GM18867 (cell line): ENCODE results near the gene VIT.
"Not testable (repeated sequence)": the region's sequence is repeated elsewhere in the genome, so short reads cannot be mapped to it uniquely, and the experiment has no call there.

Experiments
- ATAC-seq: cut with Tn5 transposase; IDR thresholded peaks from one replicate; pipeline ENCODE4 v1.9.1; 2021; ENCODE audit warnings: mild to moderate bottlenecking, moderate library complexity; ENCODE audit not compliant: unreplicated experiment

Gene VIT

GRCh38 chr2:36677996-36678605 lies 18.4 kb upstream of the VIT start:
- ATAC-seq = no peak

DNA sequence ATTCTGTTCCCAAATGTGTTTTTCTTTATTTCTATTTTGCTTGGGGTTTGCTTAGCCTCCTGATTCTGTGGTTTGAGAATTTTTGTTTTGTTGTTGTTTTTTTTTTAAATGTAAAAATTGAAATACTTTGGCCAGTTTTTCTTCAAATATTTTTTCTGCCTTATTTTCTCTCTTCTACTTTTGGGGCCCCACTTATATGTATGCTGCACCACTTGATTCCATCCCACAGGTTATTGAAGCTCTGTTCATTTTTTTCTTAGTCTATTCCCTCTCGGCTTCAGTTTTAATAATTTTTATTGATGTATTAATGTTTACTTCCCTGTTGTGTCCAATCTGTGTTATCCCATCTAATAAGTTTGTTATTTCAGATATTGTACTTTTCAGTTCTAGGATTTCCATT lies 17.7 kb upstream of the VIT start:
- no peak for ATAC-seq

DNA sequence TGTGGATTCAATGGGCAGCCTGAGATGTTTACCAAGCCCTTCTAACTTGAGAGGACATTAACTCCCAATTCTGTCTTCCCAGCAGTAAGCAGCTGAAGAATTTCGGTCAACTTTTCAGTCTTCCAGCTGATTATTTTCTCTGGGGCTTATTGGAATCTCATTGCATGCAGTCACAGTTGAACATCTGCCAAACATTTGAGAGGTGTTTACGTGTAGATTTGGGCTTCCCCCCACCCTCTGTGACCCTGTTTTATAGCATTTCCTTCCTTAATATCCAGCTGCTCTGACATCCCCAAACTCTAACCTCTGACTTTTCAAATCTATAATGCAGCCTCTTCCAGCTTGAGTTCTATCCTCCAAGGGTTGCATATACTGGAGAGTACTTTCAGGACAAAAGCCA lies 16.5 kb upstream of the VIT start:
- ATAC-seq = no peak

- ATAC-seq = no peak
These were observed 13.9 kb upstream of the VIT start for GRCh38 chr2:36682562-36682961.

DNA sequence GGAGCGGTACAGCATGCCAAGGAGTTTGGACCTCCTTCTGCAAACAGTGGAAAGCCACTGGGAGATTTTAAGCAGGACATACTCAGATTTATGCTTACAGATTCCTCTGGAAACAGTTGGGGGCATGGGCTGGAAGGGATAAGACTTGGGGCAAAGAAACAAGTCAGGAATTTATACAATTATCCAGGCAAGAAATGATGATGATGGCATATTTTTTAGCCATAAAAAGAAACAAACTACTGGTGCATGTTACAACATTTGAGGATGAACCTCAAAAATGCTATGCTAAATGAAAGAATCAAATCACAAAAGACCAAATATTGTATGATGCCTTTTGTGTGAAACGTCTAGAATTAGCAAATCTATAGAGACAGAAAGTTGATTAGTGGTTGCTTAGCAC lies 13.5 kb upstream of the VIT start:
- ATAC-seq = no peak

- ATAC-seq = not testable (repeated sequence)
These were observed 8.2 kb upstream of the VIT start for GRCh38 chr2:36688291-36688690.

DNA sequence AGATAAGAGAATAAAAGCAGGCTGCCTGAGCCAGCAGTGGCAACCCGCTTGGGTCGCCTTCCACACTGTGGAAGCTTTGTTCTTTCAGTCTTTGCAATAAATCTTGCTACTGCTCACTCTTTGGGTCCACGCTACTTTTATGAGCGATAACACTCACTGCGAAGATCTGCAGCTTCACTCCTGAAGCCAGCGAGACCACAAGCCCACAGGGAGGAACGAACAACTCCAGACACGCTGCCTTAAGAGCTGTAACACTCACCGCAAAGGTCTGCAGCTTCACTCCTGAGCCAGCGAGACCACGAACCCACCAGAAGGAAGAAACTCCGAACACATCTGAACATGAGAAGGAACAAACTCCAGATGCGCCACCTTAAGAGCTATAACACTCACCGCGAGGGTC lies 7.5 kb upstream of the VIT start:
- not testable (repeated sequence) for ATAC-seq

DNA sequence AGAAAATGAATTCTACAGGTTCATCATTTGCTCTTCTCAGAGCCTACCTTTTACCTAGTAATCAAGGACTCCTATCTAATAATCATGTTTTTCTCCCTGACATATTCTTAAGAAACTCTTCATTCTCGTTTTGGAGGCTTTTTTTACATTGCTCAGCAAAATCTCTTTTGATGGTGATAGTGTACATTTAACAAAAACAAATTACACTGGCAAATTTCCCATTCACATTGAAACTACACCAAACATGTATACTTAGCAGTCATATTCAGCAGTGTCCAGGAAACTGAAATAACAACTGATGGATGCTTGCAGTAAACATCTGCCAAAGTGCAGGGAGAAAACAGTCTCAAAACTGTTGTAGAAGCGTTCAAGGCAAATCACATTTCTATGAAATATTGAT lies 4.4 kb upstream of the VIT start:
- ATAC-seq = no peak

- ATAC-seq = no peak
These were observed 2.7 kb upstream of the VIT start for GRCh38 chr2:36693825-36694224.

DNA sequence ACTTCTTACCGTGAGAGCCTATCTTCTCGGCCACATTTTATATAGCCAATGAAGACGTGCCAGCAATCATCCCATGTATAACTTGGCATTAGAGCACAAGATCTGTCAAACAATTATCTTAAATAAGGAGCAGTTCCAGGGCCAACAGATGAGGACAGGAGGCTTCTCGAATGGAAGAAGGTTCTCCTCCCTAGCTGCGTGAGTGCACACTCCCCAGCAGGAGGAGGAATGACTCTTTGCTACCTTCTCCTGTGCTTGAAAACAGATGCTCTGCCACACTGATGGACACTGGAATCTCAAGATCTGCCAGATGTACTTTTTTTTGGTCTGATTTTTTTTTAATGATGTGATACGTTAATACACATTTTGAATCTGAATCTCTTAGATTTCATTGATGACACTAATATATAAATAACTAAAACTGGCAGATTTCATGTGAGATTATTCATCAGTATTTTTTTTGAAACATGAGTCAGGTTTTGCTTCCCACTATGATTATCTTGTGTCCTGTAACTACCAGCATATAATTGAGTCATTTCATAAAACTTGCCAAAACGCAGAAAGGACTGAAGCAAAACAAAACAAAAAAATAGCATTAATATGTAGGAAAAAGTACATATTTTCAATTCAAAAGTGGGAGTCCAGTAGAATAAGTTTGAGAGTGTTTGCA lies 626 bp upstream of the VIT start:
- ATAC-seq = no peak

DNA sequence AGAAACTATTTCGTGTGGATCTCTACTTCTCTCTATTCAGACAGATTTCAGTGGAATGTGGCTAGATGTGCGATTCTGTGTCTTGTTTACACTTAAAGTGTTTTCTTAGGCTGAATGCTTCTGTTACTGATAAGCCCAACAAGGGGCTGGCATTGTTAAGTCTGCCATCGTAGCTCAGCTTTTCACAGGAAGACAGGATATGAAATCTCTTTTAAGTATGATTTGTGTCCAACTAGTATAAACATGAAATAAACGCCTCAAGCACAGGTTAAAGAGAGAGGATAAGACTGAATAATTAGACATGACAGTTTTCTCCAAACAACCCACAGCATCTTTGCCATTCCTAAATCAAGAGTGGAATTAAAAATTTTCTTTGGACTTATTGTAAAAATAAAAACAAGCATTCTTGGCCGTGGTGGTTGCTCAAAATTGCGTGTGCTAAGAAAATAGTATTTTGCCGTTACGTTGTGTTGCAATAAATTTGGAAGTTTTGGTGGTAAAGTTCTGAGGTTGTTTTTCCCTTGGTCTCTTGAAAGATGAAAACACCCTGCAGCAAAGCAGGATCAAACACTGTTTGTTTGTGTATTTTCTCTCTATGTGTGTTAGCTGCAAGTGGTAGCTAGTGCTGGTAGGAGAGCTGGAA lies 1.0 kb downstream of the VIT start:
- ATAC-seq = no peak

- ATAC-seq = no peak
These were observed 2.5 kb downstream of the VIT start for GRCh38 chr2:36698993-36699392.

DNA sequence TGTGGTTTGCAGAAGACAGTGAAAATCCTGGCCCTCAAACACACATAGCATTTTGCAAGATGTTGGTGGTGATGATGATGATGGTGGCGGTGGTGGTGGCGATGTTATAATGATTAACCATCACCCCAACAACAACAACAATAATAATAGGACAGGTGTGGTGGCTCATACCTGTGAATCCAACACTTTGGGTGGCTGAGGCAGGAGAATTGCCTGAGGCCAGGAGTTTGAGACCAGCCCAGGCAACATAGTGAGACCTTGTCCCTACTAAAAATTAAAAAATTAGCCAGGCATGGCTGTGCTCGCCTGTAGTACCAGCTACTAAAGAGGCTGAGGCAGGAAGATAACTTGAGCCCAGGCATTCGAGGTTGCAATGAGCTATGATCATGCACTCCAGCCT lies 3.8 kb downstream of the VIT start:
- no peak for ATAC-seq

GRCh38 chr2:36701391-36701795 lies 4.9 kb downstream of the VIT start:
- ATAC-seq = no peak

GRCh38 chr2:36701918-36702317 lies 5.4 kb downstream of the VIT start:
- no peak for ATAC-seq

DNA sequence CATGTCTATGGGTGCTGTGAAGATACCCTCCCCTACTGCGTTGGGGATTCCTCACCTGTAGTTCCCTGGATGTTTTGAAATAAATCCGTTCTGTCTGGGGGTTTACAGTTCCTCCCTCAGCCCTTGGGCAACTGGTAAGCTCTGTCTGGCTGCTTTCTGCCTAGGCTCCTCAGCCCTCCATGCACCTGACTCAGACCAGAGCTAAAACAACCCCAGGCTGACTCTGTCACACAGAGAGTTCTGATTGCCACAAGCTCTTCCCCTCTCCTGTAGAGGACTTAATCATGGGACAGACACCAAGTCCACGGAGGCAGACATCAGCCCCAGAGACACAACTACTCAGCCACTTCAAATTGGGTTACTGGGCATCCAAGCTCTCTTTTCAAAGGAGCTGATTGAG lies 6.3 kb downstream of the VIT start:
- ATAC-seq = no peak

DNA sequence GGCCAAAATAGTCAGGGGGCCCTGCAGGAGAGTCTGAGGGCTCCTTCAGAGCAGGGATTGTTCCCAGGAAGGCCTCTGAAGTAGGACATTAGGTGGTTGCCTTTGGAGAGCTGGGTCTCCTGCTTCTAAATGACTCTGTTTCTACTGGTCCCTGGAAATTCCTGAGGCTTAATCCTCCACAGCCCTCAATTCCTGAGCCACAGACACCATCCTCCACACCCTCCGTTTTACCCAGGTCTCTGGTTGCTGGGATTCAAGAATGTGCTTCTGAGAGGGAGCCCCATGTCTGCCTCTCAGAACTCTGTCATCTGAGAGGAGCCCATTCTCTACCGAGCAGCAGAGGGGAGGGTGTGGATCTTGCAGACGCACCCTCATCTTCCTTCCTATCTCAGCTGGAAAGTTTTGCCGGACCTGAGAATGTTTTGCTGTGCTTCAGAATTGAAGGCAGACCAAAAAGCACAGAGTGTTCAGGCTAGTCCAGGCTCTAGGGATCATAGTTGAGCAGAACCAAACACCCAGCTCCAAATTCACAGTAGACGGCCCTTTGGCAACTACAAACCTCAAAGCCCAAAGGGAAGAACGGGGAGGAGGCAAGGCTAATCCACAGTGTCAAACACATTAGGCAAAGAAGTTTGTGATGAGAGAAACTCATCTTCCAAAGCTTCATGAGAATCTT lies 8.1 kb downstream of the VIT start:
- no peak for ATAC-seq

- no peak for ATAC-seq
These were observed 9.0 kb downstream of the VIT start for GRCh38 chr2:36705326-36706020.

DNA sequence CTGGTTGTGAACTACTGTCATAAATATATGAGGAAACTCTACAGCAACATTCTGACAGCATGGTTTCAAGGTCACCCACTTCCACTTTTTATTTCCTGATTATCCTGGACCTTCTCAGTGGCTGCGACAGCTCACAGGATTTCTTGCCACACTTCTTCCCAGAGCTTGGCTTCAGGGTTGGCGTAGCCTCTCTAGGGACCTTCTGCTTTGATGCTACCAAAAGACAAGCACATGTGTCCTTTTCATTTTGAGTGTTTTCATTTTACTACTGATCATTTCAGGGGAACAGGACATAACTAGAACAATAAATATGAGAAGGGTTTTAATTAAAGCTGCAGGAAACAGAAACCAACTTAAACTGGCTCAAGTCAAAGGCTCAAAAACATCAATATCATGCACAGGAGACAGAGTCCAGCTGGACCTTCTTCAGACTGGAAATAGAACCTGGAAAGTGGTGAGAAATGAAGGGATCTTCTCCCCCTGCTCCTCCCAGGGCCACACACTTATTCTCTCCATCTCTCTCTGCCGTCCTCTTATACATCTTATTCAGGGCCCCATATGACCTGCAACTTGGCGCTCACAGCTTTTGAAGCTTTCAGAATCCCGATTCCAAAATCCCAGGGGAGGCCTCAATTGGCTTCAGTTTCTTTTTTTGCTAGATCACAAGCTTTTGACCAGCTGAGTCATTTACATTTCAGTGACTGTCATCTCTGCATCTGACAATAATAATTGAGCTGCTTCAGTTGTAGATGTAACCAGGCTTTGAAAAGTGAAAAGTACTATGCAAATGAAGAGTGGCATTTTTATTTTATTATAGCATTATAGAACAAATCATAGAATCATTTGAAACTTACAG lies 9.7 kb downstream of the VIT start:
- ATAC-seq = no peak

DNA sequence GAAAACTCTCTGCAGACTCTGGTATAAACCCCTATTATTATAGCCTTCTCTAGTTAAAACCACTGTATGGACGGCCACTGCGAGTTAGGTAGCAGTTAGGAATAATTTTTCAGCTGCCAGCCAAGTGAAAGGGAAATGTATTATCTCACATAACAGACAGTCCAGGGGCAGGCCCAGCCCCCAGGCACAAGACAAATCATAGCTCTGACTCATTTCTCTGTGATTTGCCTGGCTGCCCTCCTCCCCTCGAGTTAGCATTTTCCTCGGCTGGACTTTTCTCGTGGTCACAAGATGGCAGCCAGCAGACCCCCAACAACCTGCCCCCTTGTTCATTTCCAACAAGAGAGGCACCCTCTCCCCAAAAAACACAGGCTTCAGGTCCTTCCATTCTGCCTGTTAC lies 10.5 kb downstream of the VIT start:
- no peak for ATAC-seq
